GM12878 (cell line): ENCODE results near the gene RNF112. TPM values are rescaled to one million over a fixed set of nuclear protein-coding genes. Genes with fewer than 3 reads are reported as not detected.

Experiments
- ATAC-seq: fragments of 200-7000 bp; cut with Tn5 transposase; 3 replicates; pipeline ENCODE4 v1.9.1; 2020; ENCODE audit warnings: mild to moderate bottlenecking, moderate library complexity
- BruUV-seq: library from RNA; stranded (reverse); fragments of 400-500 nt; replicated peaks from 2 replicates; lab custom pipeline; 2021; lab: Mats Ljungman, UMichigan
- CTCF ChIA-PET: fragments of 300-600 bp; sonication (Branson Sonifier 250); formaldehyde crosslinking; extraction: SDS; loops from one replicate; lab custom pipeline; 2021; ENCODE audit warnings: inconsistent platforms; lab: Yijun Ruan, JAX
- POLR2A ChIA-PET: fragments of 350-600 bp; formaldehyde crosslinking; extraction: SDS; loops from one replicate; lab custom pipeline; 2021; ENCODE audit warnings: inconsistent platforms; lab: Charles Lee
- RAD21 ChIA-PET: fragments of 300-600 bp; sonication (Branson Sonifier 250); formaldehyde crosslinking; loops from one replicate; lab custom pipeline; 2023; ENCODE audit warnings: antibody characterized with exemption; ENCODE audit not compliant: unreplicated experiment; lab: Charles Lee
- SMC1A ChIA-PET: fragments of 300-600 bp; sonication (Branson Sonifier 250); formaldehyde crosslinking; loops from one replicate; lab custom pipeline; 2023; ENCODE audit not compliant: unreplicated experiment, uncharacterized antibody; lab: Charles Lee
- DNase-seq: peaks from one replicate; pipeline ENCODE4 v3.0.0-alpha.2; 2011; ENCODE audit warnings: low read depth, low spot score
- FAIRE-seq: peaks from 3 replicates; lab custom pipeline; 2011; peaks lifted over from hg19 to GRCh38; lab: Jason Lieb, UNC
- H2AFZ ChIP-seq: 2 replicates; pipeline ENCODE4 v1.6.0; 2011; ENCODE audit warnings: low read depth, low read length, control low read depth; ENCODE audit not compliant: control insufficient read depth
- H3K27ac ChIP-seq: 2 replicates; pipeline ENCODE4 v1.5.1; 2011; ENCODE audit warnings: control low read depth; ENCODE audit not compliant: control insufficient read depth, insufficient read depth
- H3K27me3 ChIP-seq, 2 experiments: replicated peaks in 1 of 2; 2 replicates each; pipeline versions ENCODE4 v1.6.0 to v1.6.1; 2011; ENCODE audit warnings: low read length in 1 of 2; ENCODE audit not compliant: control insufficient read depth in 2 of 2, insufficient read depth in 2 of 2
- H3K36me3 ChIP-seq, 2 experiments: 2 replicates each; pipeline ENCODE4 v1.5.1; 2011; ENCODE audit warnings: low read length in 1 of 2; ENCODE audit not compliant: control insufficient read depth in 2 of 2, insufficient read depth in 2 of 2
- H3K4me1 ChIP-seq: 2 replicates; pipeline ENCODE4 v1.6.1; 2011; ENCODE audit warnings: mild to moderate bottlenecking, low read length, moderate library complexity, mixed read lengths; ENCODE audit not compliant: control insufficient read depth, insufficient read depth
- H3K4me2 ChIP-seq: 2 replicates; pipeline ENCODE4 v1.6.0; 2011; ENCODE audit warnings: control low read depth; ENCODE audit not compliant: control insufficient read depth, insufficient read depth
- H3K4me3 ChIP-seq: fragments of 200-600 bp; sonication (generic); 2 replicates; pipeline ENCODE4 v1.5.1; 2016
- H3K79me2 ChIP-seq: 2 replicates; pipeline ENCODE4 v1.6.0; 2011; ENCODE audit warnings: low read length; ENCODE audit not compliant: control insufficient read depth, insufficient read depth
- H3K9ac ChIP-seq: 2 replicates; pipeline ENCODE4 v1.8.0; 2011; ENCODE audit warnings: low read length, control low read depth, mixed read lengths; ENCODE audit not compliant: control insufficient read depth, insufficient read depth
- H3K9me3 ChIP-seq: replicated peaks from 3 replicates; pipeline ENCODE4 v1.5.1; 2011; ENCODE audit warnings: mild to moderate bottlenecking, low read length; ENCODE audit not compliant: control insufficient read depth, insufficient read depth
- H4K20me1 ChIP-seq: 2 replicates; pipeline ENCODE4 v1.6.0; 2011; ENCODE audit not compliant: control insufficient read depth, insufficient read depth
- EP300 ChIP-seq, 2 experiments: fragments of 150-350 bp in 1 of 2; IDR thresholded peaks; 2 replicates each; pipeline ENCODE4 v1.6.1; 2011 to 2012; ENCODE audit warnings: low read depth in 2 of 2, low read length in 2 of 2, borderline replicate concordance in 1 of 2, improper control_type of control experiment in 1 of 2, inconsistent platforms in 1 of 2; ENCODE audit not compliant: control insufficient read depth in 1 of 2
- ESRRA ChIP-seq: IDR thresholded peaks from 2 replicates; pipeline ENCODE4 v1.6.1; 2012; ENCODE audit warnings: mild to moderate bottlenecking, low read length, improper control_type of control experiment
- IKZF2 ChIP-seq, 2 experiments: fragments of 450-650 bp; IDR thresholded peaks; 2 replicates each; pipeline ENCODE4 v1.6.1; 2017; ENCODE audit warnings: mild to moderate bottlenecking in 2 of 2, moderate library complexity in 2 of 2
- NBN ChIP-seq: fragments of 450-650 bp; IDR thresholded peaks from 2 replicates; pipeline ENCODE4 v1.6.1; 2016
- PML ChIP-seq: IDR thresholded peaks from 2 replicates; pipeline ENCODE4 v1.6.1; 2012; ENCODE audit warnings: low read length, inconsistent platforms
- POLR2A ChIP-seq: IDR thresholded peaks from 2 replicates; pipeline ENCODE4 v1.6.1; 2011; ENCODE audit warnings: low read depth, mild to moderate bottlenecking, low read length
- SMC3 ChIP-seq: IDR thresholded peaks from 2 replicates; pipeline ENCODE4 v1.6.1; 2011; ENCODE audit warnings: low read length, improper control_type of control experiment, borderline replicate concordance
- WGBS: methylation state at CpG from one replicate; pipeline ENCODE4 v1.1.6; 2016; ENCODE audit warnings: low lambda C conversion rate; ENCODE audit not compliant: insufficient replicate concordance, insufficient coverage; ENCODE audit errors: missing lambda C conversion rate; 5-methylcytosine and 5-hydroxymethylcytosine counted together
- in situ Hi-C: fragments of 300-500 bp; cut with MboI; formaldehyde crosslinking; loops from 9 replicates; pipeline ENCODE4 v1.14.3; 2018; ENCODE audit warnings: mixed read lengths
- intact Hi-C: fragments of 100-400 bp; cut with micrococcal nuclease; formaldehyde crosslinking; loops from one replicate; pipeline ENCODE4 v1.14.2; 2022; ENCODE audit not compliant: unreplicated experiment
- polyA plus RNA-seq, 11 experiments: library from polyadenylated mRNA; depleted of rRNA in 4 of 11; unstranded in 6 of 11; stranded (reverse) in 5 of 11; fragments of >200 nt; fragmentation: Nextera tagmentation in 4 of 11; fragmentation: Illumina TruSeq in 1 of 11; extraction: Ambion mirVana in 4 of 11; extraction: Trizol in 1 of 11; gene quantifications; 1 replicate in 1 of 11; 2 replicates in 10 of 11; pipeline versions ENCODE4 v1.2.1 to v1.2.3, GENCODE V29; 2011 to 2016; ENCODE audit warnings: inconsistent platforms in 2 of 11, missing spikeins in 2 of 11, low read depth in 1 of 11
- total RNA-seq, 4 experiments: library from RNA; depleted of rRNA in 3 of 4; stranded (reverse); fragments of >200 nt in 3 of 4; fragmentation: Illumina TruSeq in 1 of 4; extraction: Trizol in 1 of 4; gene quantifications; 2 replicates each; pipeline versions ENCODE4 v1.2.1 to v1.2.3, GENCODE V29; 2013 to 2021
- TF ChIP-seq, protein P1 (sequence below): fragments of 450-650 bp; IDR thresholded peaks from 2 replicates; pipeline ENCODE4 v1.6.1; 2017; ENCODE audit warnings: borderline replicate concordance
- TF ChIP-seq, protein P2 (sequence below): fragments of 450-650 bp; IDR thresholded peaks from 2 replicates; pipeline ENCODE4 v1.6.1; 2017; ENCODE audit warnings: antibody characterized with exemption, mild to moderate bottlenecking, moderate library complexity
- TF ChIP-seq, protein P3 (sequence below): IDR thresholded peaks from 2 replicates; pipeline ENCODE4 v1.6.1; 2012; ENCODE audit warnings: low read depth, low read length, improper control_type of control experiment
- TF ChIP-seq, protein P4 (sequence below): IDR thresholded peaks from 2 replicates; pipeline ENCODE4 v1.6.1; 2012; ENCODE audit warnings: low read depth, low read length, improper control_type of control experiment

RNF112 gene
- total and polyA plus RNA-seq, 10 of the 15 experiments (the other 5 are each of a cell fraction or from before 2014, with no cell fraction given), result not detected

DNA sequence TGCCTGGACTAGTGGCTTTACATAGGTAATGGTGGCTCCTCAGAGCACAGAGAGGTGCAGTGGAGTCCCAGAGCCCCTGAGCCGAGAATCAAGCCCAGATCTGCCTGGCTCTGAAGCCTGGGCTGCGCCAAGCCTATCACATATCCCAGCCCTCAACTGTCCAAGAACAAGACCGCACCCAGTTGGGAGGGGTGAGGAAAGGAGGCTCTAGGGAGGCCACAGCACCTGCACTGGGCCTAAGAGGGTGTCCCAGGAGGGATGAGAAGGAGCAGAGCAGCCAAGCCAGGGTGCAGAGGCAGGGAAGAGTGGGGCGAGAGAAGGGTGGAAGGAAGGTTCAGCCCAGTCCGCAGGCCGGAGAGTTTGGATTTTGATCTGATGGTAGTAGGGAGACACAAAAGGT lies 941 bp upstream of the RNF112 start:
- Histone ChIP-seq H3K9ac (no peak overlapping the region), H3K9me3 (no peaks in the 10 kb centered on the region), H3K4me1 (no peaks in the 10 kb centered on the region), H3K36me3 (no peaks in the 10 kb centered on the region), H3K4me2 (no peak overlapping the region), H2AFZ (no peak overlapping the region), H4K20me1 (no peaks in the 10 kb centered on the region), H3K27ac (no peak overlapping the region), H3K79me2 (no peaks in the 10 kb centered on the region)
- DNase-seq, result no peak
- SMC1A ChIA-PET, result no interaction called here
- in situ Hi-C loops, result no loop called here
- RAD21 ChIA-PET, result no interaction called here
- BruUV-seq, result no TSS peak
- no peak for FAIRE-seq
- CTCF ChIA-PET, result no interaction called here
- POLR2A ChIA-PET, result no interaction called here
- ATAC-seq, result no peak
- TF ChIP-seq PML (no peak), NBN (no peak), EP300 (IDR thresholded peaks at IDR 0.05; ENCODE audit: borderline replicate concordance in 1 of 2, control insufficient read depth in 1 of 2, low read depth in 2 of 2, low read length in 2 of 2) (no peak), IKZF2 (IDR thresholded peaks at IDR 0.05) (no peak), POLR2A (no peak)
- TF ChIP-seq, protein P1, sequence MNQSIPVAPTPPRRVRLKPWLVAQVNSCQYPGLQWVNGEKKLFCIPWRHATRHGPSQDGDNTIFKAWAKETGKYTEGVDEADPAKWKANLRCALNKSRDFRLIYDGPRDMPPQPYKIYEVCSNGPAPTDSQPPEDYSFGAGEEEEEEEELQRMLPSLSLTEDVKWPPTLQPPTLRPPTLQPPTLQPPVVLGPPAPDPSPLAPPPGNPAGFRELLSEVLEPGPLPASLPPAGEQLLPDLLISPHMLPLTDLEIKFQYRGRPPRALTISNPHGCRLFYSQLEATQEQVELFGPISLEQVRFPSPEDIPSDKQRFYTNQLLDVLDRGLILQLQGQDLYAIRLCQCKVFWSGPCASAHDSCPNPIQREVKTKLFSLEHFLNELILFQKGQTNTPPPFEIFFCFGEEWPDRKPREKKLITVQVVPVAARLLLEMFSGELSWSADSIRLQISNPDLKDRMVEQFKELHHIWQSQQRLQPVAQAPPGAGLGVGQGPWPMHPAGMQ, result no peak
- TF ChIP-seq, all 136 proteins: peak for 0
- WGBS, result 28% methylated on average over 6 of the region's 6 CpGs
- Histone ChIP-seq H3K27me3 (peaks cover 1 to 3% of the 10 kb centered on the region in 2 experiments), H3K4me3 (no peak overlapping the region)
- intact Hi-C loops, result no loop called here

DNA sequence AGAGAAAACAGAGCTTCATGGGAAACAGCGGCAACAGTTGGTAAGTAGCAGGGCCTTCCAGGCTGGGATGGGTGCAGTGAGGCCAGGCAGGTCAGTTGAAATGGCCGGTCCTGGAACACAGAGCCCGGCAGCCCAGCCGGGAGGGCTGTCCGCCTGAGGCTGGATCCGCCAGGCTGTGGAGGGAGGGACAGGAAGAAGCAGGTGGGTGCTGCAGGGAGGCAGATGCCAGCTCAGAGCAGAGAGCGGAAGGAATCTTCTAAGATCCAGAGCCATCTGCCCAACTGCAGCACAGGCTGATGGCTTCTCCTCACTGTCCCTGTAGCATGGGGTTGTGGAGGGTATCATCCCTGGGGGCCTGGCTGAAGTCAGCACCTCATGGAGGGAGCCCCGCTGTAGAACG lies 599 bp downstream of the RNF112 start:
- intact Hi-C loops, result no loop called here
- DNase-seq (no peak), FAIRE-seq (no peak), ATAC-seq (no peak)
- ChIA-PET SMC1A (no interaction called here), RAD21 (no interaction called here), POLR2A (no interaction called here), CTCF (interaction anchor here (1.0 kb wide), 1 partner anchor 35 kb away, joined by 3 read pairs; no protein-coding TSS in a partner anchor)
- in situ Hi-C loops, result no loop called here
- Histone ChIP-seq H3K27me3 (peaks cover 1 to 3% of the 10 kb centered on the region in 2 experiments), H3K4me2 (no peak overlapping the region), H3K9ac (no peak overlapping the region), H3K4me3 (no peak overlapping the region), H2AFZ (no peak overlapping the region), H3K27ac (no peak overlapping the region), H4K20me1 (no peaks in the 10 kb centered on the region), H3K4me1 (no peaks in the 10 kb centered on the region), H3K36me3 (no peaks in the 10 kb centered on the region), H3K9me3 (no peaks in the 10 kb centered on the region), H3K79me2 (no peaks in the 10 kb centered on the region)
- BruUV-seq, result no TSS peak
- WGBS, result 69% methylated on average over 8 of the region's 9 CpGs
- TF ChIP-seq SMC3 (no peak), ESRRA (no peak)
- TF ChIP-seq, protein P2, sequence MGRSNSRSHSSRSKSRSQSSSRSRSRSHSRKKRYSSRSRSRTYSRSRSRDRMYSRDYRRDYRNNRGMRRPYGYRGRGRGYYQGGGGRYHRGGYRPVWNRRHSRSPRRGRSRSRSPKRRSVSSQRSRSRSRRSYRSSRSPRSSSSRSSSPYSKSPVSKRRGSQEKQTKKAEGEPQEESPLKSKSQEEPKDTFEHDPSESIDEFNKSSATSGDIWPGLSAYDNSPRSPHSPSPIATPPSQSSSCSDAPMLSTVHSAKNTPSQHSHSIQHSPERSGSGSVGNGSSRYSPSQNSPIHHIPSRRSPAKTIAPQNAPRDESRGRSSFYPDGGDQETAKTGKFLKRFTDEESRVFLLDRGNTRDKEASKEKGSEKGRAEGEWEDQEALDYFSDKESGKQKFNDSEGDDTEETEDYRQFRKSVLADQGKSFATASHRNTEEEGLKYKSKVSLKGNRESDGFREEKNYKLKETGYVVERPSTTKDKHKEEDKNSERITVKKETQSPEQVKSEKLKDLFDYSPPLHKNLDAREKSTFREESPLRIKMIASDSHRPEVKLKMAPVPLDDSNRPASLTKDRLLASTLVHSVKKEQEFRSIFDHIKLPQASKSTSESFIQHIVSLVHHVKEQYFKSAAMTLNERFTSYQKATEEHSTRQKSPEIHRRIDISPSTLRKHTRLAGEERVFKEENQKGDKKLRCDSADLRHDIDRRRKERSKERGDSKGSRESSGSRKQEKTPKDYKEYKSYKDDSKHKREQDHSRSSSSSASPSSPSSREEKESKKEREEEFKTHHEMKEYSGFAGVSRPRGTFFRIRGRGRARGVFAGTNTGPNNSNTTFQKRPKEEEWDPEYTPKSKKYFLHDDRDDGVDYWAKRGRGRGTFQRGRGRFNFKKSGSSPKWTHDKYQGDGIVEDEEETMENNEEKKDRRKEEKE, result no peak
- TF ChIP-seq, protein P3, sequence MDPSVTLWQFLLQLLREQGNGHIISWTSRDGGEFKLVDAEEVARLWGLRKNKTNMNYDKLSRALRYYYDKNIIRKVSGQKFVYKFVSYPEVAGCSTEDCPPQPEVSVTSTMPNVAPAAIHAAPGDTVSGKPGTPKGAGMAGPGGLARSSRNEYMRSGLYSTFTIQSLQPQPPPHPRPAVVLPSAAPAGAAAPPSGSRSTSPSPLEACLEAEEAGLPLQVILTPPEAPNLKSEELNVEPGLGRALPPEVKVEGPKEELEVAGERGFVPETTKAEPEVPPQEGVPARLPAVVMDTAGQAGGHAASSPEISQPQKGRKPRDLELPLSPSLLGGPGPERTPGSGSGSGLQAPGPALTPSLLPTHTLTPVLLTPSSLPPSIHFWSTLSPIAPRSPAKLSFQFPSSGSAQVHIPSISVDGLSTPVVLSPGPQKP, result no peak
- TF ChIP-seq, protein P4, sequence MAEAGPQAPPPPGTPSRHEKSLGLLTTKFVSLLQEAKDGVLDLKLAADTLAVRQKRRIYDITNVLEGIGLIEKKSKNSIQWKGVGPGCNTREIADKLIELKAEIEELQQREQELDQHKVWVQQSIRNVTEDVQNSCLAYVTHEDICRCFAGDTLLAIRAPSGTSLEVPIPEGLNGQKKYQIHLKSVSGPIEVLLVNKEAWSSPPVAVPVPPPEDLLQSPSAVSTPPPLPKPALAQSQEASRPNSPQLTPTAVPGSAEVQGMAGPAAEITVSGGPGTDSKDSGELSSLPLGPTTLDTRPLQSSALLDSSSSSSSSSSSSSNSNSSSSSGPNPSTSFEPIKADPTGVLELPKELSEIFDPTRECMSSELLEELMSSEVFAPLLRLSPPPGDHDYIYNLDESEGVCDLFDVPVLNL, result no peak
